ENCODE data around the gene TRUB2.
A peak's percentile ranks its signal among the peaks of the same experiment; 100 is the strongest.
"Not testable (repeated sequence)": the region's sequence is repeated elsewhere in the genome, so short reads cannot be mapped to it uniquely, and the experiment has no call there.

Gene TRUB2

DNA sequence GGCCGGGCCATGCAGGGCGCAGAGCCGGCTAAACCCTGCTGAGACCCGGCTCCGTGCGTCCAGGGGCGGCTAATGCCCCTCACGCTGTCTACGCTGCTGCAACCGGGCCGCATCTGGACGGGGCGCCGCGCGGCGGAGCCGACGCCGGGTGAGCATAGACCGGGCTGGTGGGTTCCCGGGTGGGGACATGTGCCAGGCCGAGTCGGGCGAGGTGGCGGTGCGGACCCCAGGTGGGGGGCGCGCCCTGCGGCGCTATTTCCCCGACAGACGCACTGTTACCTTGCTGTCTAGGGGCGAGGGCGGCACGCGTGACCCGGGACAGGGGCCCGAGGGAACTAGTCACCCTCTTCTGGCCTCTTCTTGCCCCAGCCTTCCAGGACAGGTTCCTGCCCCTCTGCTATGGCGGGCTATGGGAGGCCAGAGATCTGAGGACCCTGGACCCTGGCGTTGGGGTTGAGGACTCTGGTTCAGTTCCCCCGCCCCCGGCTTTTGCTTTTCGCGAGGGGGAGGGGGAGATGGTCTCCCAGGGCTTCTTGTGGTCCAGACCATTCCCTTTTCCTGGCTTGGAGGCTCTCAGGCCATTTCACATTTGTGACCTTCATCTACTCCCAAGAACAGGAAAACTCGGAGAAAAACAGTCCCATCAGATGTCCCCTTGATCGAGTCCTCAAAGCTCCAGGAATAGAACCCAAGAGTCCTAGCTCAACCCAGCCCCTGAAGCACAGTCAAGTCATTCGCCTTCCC is 18.6 kb upstream of the TRUB2 start:
- DNase-seq, result no peak

DNA sequence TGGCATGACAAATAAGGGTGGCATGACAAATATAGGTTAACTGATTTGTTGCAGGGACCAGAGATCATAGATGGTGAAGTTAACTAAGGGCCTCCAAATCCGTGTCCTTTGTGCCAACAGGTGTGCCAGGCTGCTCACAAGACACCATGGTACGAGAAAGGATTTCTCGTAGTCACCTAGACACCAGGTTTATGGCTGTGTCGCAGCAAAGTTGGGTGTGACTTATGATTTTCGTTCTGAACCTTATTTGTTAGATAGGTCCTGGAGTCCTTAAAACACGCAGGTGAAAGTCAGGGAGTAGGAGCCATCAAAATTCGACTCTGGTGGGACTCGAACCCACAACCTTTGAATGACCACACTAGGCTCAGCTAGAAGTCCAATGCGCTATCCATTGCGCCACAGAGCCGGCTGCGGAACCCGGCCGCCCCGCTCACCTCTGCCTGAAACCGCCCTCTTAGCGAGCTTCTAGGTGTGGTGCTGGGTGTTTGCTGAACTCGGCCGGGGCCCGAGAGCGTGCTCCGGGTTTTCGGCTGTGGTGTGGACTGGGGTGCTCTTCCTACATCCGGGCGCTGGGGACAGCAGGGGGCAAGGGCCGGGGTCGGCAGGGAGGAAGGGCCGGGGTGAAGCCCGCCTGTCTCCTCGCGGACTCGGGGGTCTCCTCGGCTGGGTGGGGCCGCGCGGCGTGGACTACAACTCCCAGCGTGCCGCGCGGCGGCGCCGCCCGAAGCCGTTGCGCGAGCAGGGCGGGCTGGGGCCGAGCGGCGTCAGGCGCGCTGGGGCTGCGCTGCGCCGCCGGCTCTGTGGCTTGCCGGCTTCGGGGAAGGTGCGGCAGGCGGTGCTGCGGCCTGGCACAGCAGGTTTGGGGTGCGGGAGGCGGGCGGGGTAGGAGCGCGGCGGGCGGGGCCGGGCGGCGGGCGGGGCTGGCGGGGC is 17.8 kb upstream of the TRUB2 start, which contains the start of gene SLC27A4:
Gene SLC27A4, plus strand, starts transcription at position 767 of the 930 bp plus-strand sequence. CDS start 2,606 bp downstream, outside the sequence.
- peak; percentile 54 for DNase-seq

DNA sequence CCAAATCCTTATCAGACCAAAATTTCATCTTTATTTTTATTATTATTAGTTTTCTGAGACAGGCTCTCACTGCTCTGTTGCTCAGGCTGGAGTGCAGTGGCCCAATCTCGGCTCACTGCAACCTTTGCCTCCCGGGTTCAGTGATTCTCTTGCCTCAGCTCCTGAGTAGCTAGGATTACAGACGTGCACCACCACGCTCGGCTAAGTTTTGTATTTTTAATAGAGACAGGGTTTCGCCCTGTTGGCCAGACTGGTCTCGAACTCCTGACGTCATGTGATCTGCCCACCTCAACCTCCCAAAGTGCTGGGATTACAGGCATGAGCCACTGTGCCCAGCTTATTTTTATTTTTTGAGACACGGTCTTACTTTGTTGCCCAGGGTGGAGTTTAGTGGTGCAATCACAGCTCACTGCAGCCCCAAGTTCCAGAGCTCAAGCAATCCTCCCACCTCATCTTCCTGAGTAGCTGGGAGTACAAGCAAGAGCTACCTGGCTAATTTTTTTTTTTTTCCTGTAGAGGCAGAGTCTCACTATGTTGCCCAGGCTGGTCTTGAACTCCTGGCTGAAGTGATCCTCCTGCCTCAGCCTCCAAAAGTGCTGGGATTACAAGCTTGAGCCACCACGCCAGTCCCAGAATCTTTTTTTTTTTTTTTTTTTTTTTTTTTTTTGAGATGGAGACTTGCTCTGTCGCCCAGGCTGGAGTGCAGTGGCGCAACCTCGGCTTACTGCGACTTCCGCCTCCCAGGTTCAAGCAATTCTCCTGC is 16.8 kb upstream of the TRUB2 start:
- not testable (repeated sequence) for DNase-seq

DNA sequence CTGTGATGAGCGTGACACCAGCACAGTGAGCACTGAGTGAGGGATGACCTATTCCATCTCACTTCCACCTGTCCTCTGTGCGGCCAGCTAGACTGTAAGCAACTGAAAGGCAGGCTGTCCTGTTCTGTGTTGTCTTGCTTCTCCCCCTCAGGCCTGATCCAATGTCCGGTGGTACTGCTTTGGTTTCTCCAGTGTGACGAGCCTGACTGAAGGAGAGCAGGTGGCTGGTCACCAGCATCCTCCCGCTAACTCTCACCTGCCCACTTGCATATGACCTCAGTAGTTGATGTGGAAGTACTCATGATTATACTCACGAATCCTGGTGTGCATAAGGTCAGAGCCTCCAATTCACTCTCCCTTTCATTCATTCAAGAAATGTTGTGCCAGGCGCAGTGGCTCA is 15.7 kb upstream of the TRUB2 start:
- DNase-seq, result no peak

DNA sequence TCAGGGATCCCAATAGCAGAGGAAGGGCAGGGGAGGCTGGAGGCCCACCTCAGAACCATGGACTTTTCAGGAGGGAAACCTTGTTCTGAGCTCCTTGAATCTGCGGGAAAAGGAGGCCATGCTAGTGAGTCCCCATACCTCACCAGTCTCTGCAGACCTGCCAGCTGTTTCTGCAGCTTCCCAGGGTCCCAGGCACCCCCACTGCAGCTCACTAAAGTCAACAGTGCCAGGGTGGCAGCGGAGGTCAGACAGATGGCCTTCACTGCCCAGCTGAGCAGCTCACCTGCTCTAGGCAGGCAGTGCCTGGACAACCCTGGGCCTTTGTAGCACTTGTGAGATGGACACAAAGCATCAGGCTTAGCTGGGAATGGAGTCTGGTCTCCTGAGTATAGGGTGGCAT is 13.7 kb upstream of the TRUB2 start:
- DNase-seq, result no peak

DNA sequence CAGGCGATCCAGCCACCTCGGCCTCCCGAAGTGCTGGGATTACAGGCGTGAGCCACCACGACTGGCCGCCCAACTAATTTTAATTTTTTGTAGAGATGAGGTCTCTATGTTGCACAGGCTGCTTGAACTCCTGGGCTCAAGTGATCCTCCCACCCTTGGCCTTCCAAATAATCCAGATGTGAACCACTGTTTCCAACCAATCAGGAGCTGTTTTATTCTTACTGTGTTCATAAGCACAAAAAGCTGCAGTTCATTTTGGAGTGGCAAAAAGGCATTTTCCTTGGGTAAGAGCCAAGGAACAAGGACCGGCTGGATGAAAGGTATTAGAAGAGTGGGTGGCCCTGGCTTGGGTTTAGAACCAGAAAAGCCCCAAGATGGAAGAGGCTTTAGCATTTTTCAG is 12.9 kb upstream of the TRUB2 start:
- DNase-seq, result no peak

DNA sequence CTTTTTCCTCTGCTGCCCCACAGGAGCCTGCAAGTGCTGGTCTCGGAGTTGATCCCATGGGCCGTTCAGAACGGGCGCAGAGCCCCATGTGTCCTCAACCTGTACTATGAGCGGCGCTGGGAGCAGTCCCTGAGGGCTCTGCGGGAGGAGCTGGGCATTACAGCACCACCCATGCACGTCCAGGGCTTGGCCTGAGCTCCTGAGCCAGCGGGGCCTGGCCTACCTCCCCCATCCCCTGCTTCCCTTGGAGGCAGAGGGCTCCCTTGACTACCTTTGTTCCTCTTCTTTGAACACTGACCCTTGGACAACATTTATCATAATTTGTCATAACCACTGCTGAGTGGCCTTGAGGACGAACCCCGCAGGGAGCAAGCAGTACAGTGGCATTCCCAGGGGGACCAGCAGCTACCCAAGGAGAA is 11.2 kb upstream of the TRUB2 start:
- DNase-seq, result no peak

DNA sequence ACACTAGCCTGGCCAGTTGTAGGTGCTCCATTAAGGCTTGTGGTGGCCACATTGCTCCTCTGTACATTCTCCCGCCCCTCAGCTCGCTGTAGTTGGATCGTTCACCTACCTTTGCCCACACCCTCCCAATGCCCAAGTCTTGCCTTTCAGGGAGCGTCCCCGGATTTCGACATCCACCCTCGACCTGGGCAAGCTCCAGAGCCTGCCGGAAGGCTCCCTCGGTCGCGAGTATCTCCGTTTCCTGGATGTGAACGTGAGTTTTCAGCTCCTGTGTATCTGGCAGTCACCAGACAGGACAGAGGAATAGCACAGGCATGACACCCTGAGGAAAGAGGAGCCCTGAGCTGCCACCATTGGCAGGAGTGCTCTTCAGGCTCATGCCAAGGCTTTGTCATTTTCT is 3.4 kb upstream of the TRUB2 start:
- DNase-seq, result no peak

DNA sequence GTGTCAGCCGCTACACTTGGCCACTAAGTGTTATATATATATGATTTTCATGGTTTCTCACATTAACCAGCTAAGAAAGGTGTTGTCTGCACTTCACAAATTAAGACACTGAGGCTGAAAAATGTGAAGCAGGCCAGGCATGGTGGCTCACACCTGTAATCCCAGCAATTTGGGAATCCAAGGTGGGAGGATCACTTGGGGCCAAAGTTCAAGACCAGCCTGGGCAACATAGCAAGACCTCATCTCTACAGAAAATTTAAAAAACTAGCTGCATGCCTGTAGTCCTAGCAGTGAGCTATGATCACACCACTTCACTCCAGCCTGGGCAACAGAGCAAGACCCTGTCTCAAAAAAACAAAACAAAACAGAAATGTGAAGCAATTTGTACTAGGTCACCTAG is 2.2 kb upstream of the TRUB2 start:
- no peak for DNase-seq

DNA sequence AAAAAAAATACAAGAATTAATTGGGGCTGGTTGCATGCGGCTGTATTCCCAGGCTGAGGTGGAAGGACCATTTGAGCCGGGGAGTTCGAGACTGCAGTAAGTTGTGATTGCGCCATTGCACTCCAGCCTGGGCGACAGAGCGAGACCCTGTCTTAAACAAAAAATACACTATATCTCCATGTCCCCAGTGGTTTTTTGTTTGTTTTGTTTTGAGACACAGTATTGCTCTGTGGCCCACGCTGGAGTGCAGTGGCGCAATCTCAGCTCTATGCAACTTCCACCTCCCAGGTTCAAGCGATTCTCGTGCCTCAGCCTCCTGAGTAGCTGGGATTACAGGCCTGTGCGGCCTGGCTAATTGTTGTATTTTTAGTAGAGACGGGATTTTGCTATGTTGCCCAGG is 1.5 kb upstream of the TRUB2 start:
- no peak for DNase-seq

DNA sequence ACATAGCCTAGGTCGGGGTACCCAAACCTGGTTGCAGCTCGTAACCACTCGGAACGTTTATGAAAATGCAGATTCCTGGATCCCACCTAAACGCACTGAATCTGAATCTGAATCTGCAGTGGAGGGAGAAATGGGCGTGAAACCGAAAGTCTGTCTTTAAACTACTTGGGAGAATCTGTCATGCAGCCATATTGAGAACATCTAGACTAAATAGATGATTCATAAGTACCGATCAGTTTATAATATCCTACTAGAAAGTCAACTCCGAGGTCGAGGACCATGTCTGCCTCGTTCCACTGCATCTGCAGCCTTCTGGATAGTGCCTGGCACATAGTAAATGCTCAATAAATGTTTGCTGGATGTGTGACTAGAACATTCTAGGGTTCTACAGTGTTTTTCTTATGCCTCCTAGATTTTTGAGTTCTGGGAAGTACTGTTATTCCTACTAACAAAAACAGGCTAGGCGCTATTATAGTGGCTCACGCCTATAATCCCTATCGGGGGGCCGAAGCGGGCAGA is 1.0 kb upstream of the TRUB2 start:
- DNase-seq, result no peak

DNA sequence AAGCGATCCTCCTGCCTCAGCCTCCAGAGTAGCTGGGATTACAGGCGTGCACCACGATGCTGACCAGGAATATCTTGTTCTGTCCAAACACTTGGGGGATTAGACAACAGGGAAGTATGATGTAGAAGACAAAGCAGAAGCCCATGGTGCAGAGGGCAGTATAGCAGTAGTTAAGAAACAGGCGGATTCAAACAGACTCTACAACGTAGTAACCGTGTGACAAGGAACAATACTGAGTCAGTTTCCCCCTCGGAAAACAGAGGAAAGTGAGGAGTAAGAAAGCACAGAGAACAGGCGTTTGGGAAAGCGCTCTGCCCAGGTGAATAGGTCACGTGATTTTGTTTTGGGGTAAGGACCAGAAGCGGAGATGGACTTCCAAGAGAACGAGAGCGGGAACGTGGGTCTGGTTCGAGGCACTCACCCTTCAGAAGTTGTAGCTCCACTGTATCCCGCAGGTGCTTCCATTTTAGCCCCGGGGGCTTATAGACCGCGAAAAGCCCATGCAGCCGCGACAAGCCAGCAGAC is 306 bp downstream of the TRUB2 start:
- DNase-seq, result no peak

DNA sequence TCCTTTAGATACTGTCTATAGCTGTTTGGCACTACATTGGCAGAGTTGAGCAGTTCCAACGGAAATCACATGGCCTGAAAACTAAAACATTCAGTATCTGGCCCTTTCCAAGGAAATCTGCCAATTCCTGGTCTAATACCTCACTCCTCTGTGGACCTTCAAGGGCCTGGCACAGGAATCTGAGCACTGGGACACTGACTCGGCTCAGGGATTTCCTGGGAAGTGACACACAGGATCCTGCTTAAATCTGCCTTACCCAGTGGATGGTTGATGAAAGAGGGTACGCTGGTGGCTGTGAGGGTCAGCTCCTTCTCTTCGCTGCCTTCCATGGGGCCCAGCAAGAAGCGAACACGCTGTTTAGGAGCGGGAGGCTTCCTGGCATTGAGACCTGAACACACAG is 904 bp downstream of the TRUB2 start:
- DNase-seq, result no peak

DNA sequence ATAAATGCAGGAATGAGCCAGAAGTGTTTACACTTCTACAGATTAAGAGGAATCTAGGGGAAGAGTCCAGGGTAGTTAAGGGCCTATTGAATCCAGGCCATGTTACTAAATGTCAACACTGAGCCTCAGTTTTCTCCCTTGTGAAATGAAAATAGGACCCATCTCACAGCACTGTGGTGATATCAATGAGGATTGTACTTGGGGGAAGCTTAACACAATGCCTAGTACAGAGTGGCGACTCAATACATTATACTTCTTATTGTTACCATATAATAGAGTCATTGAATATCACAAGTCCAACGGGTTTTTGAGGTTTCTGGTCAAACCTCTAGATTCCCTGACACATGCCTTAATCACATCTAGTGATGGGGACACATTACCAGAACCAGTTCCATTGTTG is 4.6 kb downstream of the TRUB2 start:
- DNase-seq, result no peak

DNA sequence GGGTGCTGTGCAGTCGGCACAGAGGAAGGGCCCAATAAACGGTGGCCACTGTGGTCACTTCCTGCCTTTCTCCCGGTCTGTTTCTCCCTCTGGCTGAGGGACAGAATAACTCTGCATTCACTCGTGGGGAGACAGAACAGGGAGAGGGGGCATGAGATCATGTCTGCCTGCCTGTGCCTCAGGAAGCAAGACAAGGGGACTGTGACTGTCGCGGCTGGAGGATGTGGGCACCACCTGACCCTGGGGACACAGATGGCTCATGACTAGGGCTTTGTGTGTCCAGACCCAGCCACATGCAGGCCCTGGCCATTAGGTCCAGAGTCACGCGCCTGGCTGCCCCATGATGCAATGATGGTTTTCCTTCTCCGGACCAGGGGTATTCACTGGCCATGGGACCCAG is 5.8 kb downstream of the TRUB2 start:
- DNase-seq, result no peak

DNA sequence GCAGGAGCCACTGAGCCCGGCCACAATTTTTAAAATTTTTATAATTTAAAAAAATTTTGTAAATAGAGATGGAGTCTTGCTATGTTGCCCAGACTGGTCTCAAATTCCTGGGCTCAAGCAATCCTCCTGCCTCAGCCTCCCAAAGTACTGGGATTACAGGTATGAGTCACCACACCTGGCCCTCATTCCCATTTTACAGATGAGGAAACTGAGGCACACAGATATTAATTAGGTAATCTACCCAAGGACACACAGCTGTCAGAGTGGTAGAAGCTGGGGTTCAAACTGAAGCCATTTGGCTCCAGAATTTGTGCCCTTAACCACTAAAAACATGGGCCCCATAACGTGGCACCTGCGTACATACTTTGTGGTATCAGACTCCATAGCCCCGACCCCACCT is 7.5 kb downstream of the TRUB2 start:
- no peak for DNase-seq

DNA sequence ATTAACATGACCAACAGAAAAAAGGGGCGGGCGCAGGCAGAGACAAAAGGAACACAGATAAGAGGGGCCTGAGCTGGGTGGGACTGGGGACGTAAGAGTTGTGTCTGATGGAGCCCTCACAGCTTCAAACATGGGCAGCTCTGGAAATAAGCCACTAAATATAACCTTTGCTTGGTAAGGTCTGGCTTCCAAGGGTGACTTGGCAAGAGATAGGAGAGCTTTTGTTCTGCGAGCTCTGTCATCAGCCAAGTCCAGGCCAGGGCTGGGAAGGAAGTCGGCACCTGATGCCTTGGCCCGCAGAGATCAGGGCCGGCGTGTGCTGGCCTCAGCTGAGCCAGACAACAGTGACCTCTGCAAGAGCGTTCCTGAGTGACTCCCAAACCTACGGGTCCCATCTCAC is 11.8 kb downstream of the TRUB2 start:
- DNase-seq, result no peak

DNA sequence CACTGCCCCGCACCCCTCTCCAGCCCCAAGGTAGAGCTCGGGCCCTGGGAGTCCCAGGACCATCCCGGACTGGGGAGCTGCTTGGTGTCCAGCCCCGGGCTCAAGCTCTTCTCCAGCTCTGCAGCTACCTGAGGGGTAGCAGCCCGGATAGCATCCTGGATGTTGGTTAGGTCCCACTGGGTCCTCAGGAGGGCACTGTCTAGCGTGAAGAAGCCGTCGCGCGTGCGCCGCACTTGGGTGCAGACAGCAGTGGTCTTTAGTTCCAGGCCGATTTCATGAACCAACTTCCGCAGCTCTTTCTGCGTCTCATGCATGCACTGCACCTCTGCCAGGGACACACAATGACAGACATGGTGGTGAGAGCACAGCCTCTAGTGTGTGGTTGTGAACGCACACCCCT is 12.7 kb downstream of the TRUB2 start:
- DNase-seq, result no peak

DNA sequence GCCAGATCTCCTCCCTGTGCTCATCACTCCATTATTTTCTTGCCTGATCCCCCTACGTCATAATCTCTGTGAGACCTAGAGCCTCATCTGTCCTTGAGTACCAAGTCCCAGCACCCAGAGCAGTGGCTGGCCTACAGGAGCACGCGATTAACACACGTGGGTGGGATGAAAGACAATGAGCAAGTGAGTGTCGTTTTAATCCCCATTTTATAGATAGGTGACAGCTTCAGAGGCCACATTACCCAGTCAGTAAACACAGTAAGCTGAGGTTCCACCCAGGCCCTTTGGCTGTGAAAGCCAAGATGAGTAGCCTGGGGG is 17.3 kb downstream of the TRUB2 start:
- DNase-seq, result no peak

DNA sequence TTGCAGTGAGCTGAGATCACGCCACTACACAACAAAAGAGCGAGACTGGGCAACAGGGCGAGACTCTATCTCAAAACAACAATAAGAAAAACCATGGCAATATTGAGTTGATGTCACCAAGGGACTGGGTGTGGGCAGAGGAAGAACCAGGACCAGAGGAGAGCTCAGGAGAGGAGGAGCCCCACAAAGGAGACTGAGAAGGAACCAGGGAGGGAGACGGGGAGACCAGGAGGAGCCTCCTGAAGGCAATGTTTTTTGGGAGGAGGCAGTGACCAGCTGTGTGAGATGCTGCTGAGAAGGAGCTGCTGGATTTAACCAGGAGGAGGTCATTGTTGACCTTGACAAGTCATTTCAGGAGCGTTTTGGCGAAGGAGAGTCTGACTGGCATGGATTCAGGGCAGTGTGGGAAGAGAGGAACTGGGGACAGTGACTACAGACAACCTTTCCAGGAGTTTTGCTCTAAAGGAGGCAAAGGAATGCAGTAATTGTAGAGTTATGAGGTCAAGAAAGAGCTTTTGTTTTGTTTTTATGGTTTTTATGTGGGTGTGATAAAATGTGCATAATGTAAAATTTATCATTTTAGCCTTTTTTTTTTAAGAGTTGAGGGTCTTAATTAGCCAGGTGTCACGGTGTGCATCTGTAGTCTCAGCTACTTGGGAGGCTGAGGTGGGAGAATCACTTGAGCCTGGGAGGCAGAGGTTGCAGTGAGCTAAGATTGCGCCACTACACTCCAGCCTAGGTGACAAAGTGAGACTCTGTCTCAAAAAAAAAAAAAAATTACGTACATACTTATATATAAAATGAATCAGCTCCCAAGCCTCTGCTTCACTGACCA is 17.9 kb downstream of the TRUB2 start:
- no peak for DNase-seq

DNA sequence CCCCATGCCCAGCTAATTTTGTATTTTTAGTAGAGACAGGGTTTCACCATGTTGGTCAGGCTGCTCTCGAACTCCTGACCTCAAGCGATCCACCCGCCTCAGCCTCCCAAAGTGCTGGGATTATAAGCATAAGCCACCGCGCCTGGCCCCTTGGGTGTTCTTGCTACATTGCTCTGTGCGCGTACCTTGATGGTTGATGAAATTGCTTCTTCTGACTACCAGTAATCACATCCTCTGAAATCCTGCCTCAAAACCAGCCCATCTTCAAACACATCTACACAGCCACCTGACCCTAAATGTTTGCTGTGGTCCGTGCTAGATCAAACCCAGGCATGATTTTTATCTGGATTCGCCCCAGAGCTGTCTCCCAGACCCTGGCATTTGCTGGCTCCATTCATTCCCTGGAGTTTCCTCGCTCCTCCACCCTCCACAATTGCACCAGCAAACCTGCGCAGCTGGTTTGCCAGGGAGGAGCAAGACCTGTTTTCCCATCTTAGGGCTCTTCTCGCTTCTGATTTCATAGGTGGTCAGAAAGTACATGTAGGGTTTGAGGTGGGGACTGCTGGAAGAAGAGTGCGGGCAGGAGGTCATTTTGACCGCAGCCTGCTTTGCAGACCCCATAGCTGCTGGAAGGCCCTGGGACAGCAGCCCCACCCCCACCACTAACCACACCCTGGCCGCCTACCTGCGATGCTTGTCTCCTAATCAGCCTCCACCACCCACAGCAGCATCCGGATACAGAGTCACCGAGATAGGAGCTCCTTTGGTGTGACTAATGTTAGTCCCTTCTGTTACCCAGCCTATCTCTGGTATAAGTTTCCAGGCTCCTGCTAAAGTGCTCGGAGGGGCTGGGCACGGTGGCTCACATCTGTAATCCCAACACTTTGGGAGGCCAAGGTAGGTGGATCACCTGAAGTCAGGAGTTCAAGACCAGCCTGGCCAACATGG is 23.4 kb downstream of the TRUB2 start:
- no peak for DNase-seq

Measured in NCI-H1105 (cell line).